ENCODE data around the gene DRG2. TPM values are rescaled to one million over a fixed set of nuclear protein-coding genes. Genes with fewer than 3 reads are reported as not detected.

Gene DRG2
- polyA plus RNA-seq, 1 donor from 2014 or later: 40.6 TPM

- no peak overlapping the region for H3K27ac ChIP-seq (ENCODE audit: low read length)
- H3F3A ChIP-seq (ENCODE audit: insufficient read depth, low read length, poor library complexity, severe bottlenecking): no peaks in the 10 kb centered on the region
- H3K79me2 ChIP-seq (replicated peaks; ENCODE audit: insufficient read depth, low read length): no peaks in the 10 kb centered on the region
- no peaks in the 10 kb centered on the region for H3K9me2 ChIP-seq (ENCODE audit: insufficient read depth, low read length)
- no peak for TF ChIP-seq TAF1 (IDR thresholded peaks at IDR 0.05; ENCODE audit: low read depth)
- TF ChIP-seq CTCF (IDR thresholded peaks at IDR 0.05; ENCODE audit: poor library complexity, severe bottlenecking): no peak
- no peak for TF ChIP-seq SMC3 (conservative IDR thresholded peaks at IDR 0.05; ENCODE audit: poor library complexity)
- no peak for TF ChIP-seq RAD21 (conservative IDR thresholded peaks at IDR 0.05)
- TF ChIP-seq POLR2AphosphoS5 (IDR thresholded peaks at IDR 0.05): no peak
- no peak for TF ChIP-seq EP300 (conservative IDR thresholded peaks at IDR 0.05; ENCODE audit: poor library complexity, severe bottlenecking)
- TF ChIP-seq EZH2 (IDR thresholded peaks at IDR 0.05; ENCODE audit: borderline replicate concordance, insufficient read depth, low read length, poor library complexity, severe bottlenecking): no peak
- no peak for TF ChIP-seq REST (IDR thresholded peaks at IDR 0.05; ENCODE audit: borderline replicate concordance)
- no peak for TF ChIP-seq MXI1 (conservative IDR thresholded peaks at IDR 0.05; ENCODE audit: poor library complexity, severe bottlenecking)
- no peaks in the 10 kb centered on the region for H4K20me1 ChIP-seq (ENCODE audit: insufficient read depth)
- H3K9me3 ChIP-seq (ENCODE audit: low read length): no peaks in the 10 kb centered on the region
- no peaks in the 10 kb centered on the region for H3K36me3 ChIP-seq (ENCODE audit: insufficient read depth, low read length)
- no peak overlapping the region for H3K4me3 ChIP-seq (ENCODE audit: low read length)
- no peak overlapping the region for H3K9ac ChIP-seq (ENCODE audit: low read length)
- H3K4me2 ChIP-seq (ENCODE audit: low read length): no peak overlapping the region
- no peaks in the 10 kb centered on the region for H3K27me3 ChIP-seq (ENCODE audit: insufficient read depth, low read depth, low read length)
- H2AFZ ChIP-seq (ENCODE audit: low read depth, low read length): no peak overlapping the region
Observed at GRCh38 chr17:18144261-18144660, 56.5 kb downstream of the DRG2 start.

GRCh38 chr17:18144855-18145254 is 57.1 kb downstream of the DRG2 start:
- Histone ChIP-seq H3F3A (ENCODE audit: insufficient read depth, low read length, poor library complexity, severe bottlenecking) (no peaks in the 10 kb centered on the region), H2AFZ (ENCODE audit: low read depth, low read length) (no peak overlapping the region), H3K4me2 (ENCODE audit: low read length) (no peak overlapping the region), H3K36me3 (ENCODE audit: insufficient read depth, low read length) (no peaks in the 10 kb centered on the region), H3K27me3 (ENCODE audit: insufficient read depth, low read depth, low read length) (no peaks in the 10 kb centered on the region), H3K27ac (ENCODE audit: low read length) (no peak overlapping the region), H3K4me3 (ENCODE audit: low read length) (no peak overlapping the region), H4K20me1 (ENCODE audit: insufficient read depth) (no peaks in the 10 kb centered on the region), H3K79me2 (replicated peaks; ENCODE audit: insufficient read depth, low read length) (no peaks in the 10 kb centered on the region), H3K9ac (ENCODE audit: low read length) (no peak overlapping the region), H3K9me2 (ENCODE audit: insufficient read depth, low read length) (no peaks in the 10 kb centered on the region), H3K9me3 (ENCODE audit: low read length) (no peaks in the 10 kb centered on the region)
- no peak for TF ChIP-seq EZH2 (IDR thresholded peaks at IDR 0.05; ENCODE audit: borderline replicate concordance, insufficient read depth, low read length, poor library complexity, severe bottlenecking)

- Histone ChIP-seq H3K79me2 (replicated peaks; ENCODE audit: insufficient read depth, low read length) (no peaks in the 10 kb centered on the region), H3K9ac (ENCODE audit: low read length) (no peak overlapping the region), H4K20me1 (ENCODE audit: insufficient read depth) (no peaks in the 10 kb centered on the region), H3K9me3 (ENCODE audit: low read length) (no peaks in the 10 kb centered on the region), H3K9me2 (ENCODE audit: insufficient read depth, low read length) (no peaks in the 10 kb centered on the region), H3K4me3 (ENCODE audit: low read length) (no peak overlapping the region), H3K36me3 (ENCODE audit: insufficient read depth, low read length) (no peaks in the 10 kb centered on the region), H3K4me2 (ENCODE audit: low read length) (no peak overlapping the region), H2AFZ (ENCODE audit: low read depth, low read length) (no peak overlapping the region), H3K27me3 (ENCODE audit: insufficient read depth, low read depth, low read length) (no peaks in the 10 kb centered on the region), H3F3A (ENCODE audit: insufficient read depth, low read length, poor library complexity, severe bottlenecking) (no peaks in the 10 kb centered on the region), H3K27ac (ENCODE audit: low read length) (no peak overlapping the region)
- TF ChIP-seq SMC3 (conservative IDR thresholded peaks at IDR 0.05; ENCODE audit: poor library complexity): no peak
- no peak for TF ChIP-seq REST (IDR thresholded peaks at IDR 0.05; ENCODE audit: borderline replicate concordance)
- no peak for TF ChIP-seq CTCF (IDR thresholded peaks at IDR 0.05; ENCODE audit: poor library complexity, severe bottlenecking)
- no peak for TF ChIP-seq EP300 (conservative IDR thresholded peaks at IDR 0.05; ENCODE audit: poor library complexity, severe bottlenecking)
- TF ChIP-seq RAD21 (conservative IDR thresholded peaks at IDR 0.05): no peak
- TF ChIP-seq POLR2AphosphoS5 (IDR thresholded peaks at IDR 0.05): no peak
- no peak for TF ChIP-seq MXI1 (conservative IDR thresholded peaks at IDR 0.05; ENCODE audit: poor library complexity, severe bottlenecking)
- TF ChIP-seq EZH2 (IDR thresholded peaks at IDR 0.05; ENCODE audit: borderline replicate concordance, insufficient read depth, low read length, poor library complexity, severe bottlenecking): no peak
- TF ChIP-seq TAF1 (IDR thresholded peaks at IDR 0.05; ENCODE audit: low read depth): no peak
Observed at GRCh38 chr17:18145811-18146210, 58.1 kb downstream of the DRG2 start.

All from neural cell (in vitro differentiated cells).